Calu3 (cell line): ENCODE results near the gene APMAP. TPM values are rescaled to one million over a fixed set of nuclear protein-coding genes. Genes with fewer than 3 reads are reported as not detected.

Experiments used
- BruUV-seq: library from RNA; stranded (reverse); fragments of 400-500 nt; replicated peaks from 2 replicates; lab custom pipeline; 2021; lab: Mats Ljungman, UMichigan
- CTCF ChIA-PET: fragments of 300-600 bp; sonication (Branson Sonifier 250); formaldehyde crosslinking; loops from one replicate; lab custom pipeline; 2022; ENCODE audit warnings: antibody characterized with exemption; lab: Charles Lee
- DNase-seq: peaks from one replicate; pipeline ENCODE4 v3.0.0; 2022
- H3K27ac Mint-ChIP-seq: one replicate; pipeline ENCODE4 v1.8.0; 2022; ENCODE audit warnings: mixed read lengths; ENCODE audit not compliant: unreplicated experiment
- H3K27me3 Mint-ChIP-seq: one replicate; pipeline ENCODE4 v1.8.0; 2022; ENCODE audit warnings: mixed read lengths; ENCODE audit not compliant: unreplicated experiment
- H3K36me3 Mint-ChIP-seq: one replicate; pipeline ENCODE4 v1.8.0; 2022; ENCODE audit warnings: mild to moderate bottlenecking, moderate library complexity, mixed read lengths; ENCODE audit not compliant: insufficient read depth, unreplicated experiment
- H3K4me1 Mint-ChIP-seq: one replicate; pipeline ENCODE4 v1.8.0; 2022; ENCODE audit warnings: mild to moderate bottlenecking, low read depth, mixed read lengths; ENCODE audit not compliant: unreplicated experiment
- H3K4me3 Mint-ChIP-seq: one replicate; pipeline ENCODE4 v1.8.0; 2022; ENCODE audit warnings: mild to moderate bottlenecking, low read depth, moderate library complexity, mixed read lengths; ENCODE audit not compliant: unreplicated experiment
- H3K9me3 Mint-ChIP-seq: one replicate; pipeline ENCODE4 v1.8.0; 2022; ENCODE audit warnings: low read depth, mixed read lengths; ENCODE audit not compliant: unreplicated experiment
- intact Hi-C: fragments of 100-400 bp; cut with micrococcal nuclease; formaldehyde crosslinking; loops from one replicate; pipeline ENCODE4 v1.10.0; 2022; ENCODE audit not compliant: unreplicated experiment
- total RNA-seq: library from RNA; stranded (reverse); gene quantifications from 2 replicates; pipeline ENCODE4 v1.2.3, GENCODE V29; 2022
- TF ChIP-seq, protein P1 (sequence below): fragments of 200-600 bp; IDR thresholded peaks from one replicate; pipeline ENCODE4 v1.8.0; 2022; ENCODE audit warnings: antibody characterized with exemption; ENCODE audit not compliant: unreplicated experiment

APMAP gene
- total RNA-seq, 1 experiment from 2014 or later = 30.7 TPM

DNA sequence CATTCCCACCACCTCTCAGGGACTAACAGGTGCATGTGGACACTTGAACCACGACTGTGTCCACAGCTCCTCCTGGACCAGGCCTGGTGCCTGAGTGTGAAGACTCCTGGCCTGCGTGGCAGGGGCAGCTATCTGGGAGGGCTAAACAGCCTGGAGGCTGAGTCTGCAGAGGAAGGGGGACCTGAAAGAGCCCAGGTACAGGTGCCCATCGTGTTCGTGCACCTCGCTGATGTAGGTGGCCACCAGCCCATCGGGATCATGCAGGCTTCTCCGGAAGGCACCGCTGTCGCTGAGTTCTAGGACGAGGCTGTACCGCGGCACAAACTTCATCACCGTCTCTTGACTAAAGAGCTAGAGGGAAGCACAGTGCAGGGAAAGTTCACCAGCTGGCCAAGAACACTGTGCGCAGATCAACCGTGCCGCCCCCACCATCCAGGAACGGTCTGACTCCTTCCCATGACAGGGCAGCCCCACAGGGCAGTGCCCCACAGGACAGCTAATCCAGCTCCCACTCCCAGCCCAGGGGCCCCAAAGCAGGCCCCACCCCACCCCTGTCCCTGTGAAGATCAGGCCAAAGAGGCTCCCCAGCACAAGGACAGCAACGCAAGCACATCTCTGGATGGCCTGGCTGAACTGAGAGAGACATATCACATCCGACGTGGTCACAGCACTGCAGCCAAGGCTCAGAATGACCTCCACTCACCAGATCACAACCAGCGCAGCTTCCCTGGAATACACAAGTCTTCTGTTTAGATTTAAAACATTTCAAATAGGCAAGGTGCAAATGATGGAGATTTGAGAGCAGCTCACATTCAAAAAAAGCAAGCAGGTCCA is 28.7 kb downstream of the APMAP start:
- no peak for DNase-seq
- intact Hi-C loops = no loop called here
- TF ChIP-seq, protein P1, sequence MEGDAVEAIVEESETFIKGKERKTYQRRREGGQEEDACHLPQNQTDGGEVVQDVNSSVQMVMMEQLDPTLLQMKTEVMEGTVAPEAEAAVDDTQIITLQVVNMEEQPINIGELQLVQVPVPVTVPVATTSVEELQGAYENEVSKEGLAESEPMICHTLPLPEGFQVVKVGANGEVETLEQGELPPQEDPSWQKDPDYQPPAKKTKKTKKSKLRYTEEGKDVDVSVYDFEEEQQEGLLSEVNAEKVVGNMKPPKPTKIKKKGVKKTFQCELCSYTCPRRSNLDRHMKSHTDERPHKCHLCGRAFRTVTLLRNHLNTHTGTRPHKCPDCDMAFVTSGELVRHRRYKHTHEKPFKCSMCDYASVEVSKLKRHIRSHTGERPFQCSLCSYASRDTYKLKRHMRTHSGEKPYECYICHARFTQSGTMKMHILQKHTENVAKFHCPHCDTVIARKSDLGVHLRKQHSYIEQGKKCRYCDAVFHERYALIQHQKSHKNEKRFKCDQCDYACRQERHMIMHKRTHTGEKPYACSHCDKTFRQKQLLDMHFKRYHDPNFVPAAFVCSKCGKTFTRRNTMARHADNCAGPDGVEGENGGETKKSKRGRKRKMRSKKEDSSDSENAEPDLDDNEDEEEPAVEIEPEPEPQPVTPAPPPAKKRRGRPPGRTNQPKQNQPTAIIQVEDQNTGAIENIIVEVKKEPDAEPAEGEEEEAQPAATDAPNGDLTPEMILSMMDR = no peak
- Mint-ChIP-seq H3K9me3 (no peaks in the 10 kb centered on the region), H3K36me3 (no peaks in the 10 kb centered on the region), H3K4me1 (no peaks in the 10 kb centered on the region), H3K27me3 (no peaks in the 10 kb centered on the region), H3K27ac (no peak overlapping the region), H3K4me3 (no peak overlapping the region)
- CTCF ChIA-PET = no interaction called here
- no TSS peak for BruUV-seq

DNA sequence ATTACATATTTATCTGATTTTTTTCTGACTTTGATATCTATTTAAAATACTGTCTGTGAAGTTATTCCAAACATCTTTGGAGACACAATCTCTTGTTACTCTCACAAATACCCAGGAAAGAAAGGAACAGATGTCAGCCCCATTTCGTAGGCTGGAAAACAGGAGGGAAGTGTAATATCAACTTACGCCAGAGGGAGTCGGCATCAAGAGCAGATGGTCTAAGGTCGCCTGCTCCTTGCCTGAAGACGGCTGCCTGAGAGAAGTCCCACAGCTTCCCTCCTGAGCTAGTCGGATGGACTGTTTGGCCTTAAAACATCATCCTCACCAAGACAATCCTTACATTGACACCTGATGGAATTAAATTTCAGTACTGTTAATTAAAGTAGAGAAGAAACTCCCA is 30.0 kb downstream of the APMAP start:
- no peak for DNase-seq
- CTCF ChIA-PET = no interaction called here
- Mint-ChIP-seq H3K27ac (no peak overlapping the region), H3K4me1 (no peaks in the 10 kb centered on the region), H3K27me3 (no peaks in the 10 kb centered on the region), H3K9me3 (no peaks in the 10 kb centered on the region), H3K36me3 (no peaks in the 10 kb centered on the region), H3K4me3 (no peak overlapping the region)
- TF ChIP-seq, protein P1 = no peak
- BruUV-seq = no TSS peak
- intact Hi-C loops = no loop called here

GRCh38 chr20:24962182-24962492 is 30.4 kb downstream of the APMAP start:
- intact Hi-C loops = no loop called here
- Mint-ChIP-seq H3K9me3 (no peaks in the 10 kb centered on the region), H3K4me3 (no peak overlapping the region), H3K4me1 (no peaks in the 10 kb centered on the region), H3K36me3 (no peaks in the 10 kb centered on the region), H3K27me3 (no peaks in the 10 kb centered on the region), H3K27ac (no peak overlapping the region)
- TF ChIP-seq, protein P1 = no peak
- no peak for DNase-seq
- CTCF ChIA-PET = no interaction called here
- BruUV-seq = no TSS peak

DNA sequence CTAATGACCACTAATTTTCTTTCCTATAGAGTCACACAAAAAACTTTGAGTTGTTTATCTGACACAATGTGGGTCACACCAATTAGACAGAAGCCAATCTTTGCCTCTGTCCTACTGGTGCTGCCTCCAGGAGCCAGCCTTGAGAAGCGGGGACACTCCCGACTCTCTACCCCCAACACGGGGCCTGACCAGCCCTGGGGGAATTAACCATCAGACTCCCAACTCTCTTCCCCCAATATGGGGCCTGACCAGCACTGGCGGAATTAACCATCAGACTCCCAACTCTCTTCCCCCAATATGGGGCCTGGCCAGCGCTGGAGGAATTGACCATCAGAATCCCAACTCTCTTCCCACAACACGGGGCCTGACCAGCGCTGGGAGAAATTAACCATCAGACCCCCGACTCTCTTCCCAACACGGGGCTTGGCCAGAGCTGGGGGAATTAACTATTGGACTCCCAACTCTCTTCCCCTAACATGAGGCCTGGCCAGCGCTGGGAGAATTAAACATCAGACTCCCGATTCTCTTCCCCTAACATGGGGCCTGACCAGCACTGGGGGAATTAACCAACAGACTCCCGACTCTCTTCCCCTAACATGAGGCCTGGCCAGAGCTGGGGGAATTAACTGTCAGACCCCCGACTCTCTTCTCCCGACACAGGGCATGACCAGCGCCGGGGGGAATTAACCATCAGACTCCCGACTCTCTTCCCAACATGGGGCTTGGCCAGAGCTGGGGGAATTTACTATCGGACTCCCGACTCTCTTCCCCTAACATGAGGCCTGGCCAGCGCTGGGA is 31.0 kb downstream of the APMAP start:
- DNase-seq = no peak
- no TSS peak for BruUV-seq
- intact Hi-C loops = no loop called here
- no peaks in the 10 kb centered on the region for H3K4me1 Mint-ChIP-seq
- CTCF ChIA-PET = no interaction called here
- H3K9me3 Mint-ChIP-seq = no peaks in the 10 kb centered on the region
- H3K27ac Mint-ChIP-seq = no peak overlapping the region
- no peaks in the 10 kb centered on the region for H3K27me3 Mint-ChIP-seq
- no peaks in the 10 kb centered on the region for H3K36me3 Mint-ChIP-seq
- H3K4me3 Mint-ChIP-seq = no peak overlapping the region
- TF ChIP-seq, protein P1 = no peak
